Activated naive CD4-positive, alpha-beta T cell treated with Interleukin-2 at 50 U/mL for 16 hours (primary cell): ENCODE results near the gene UGT2B7.
"Not testable (repeated sequence)": the region's sequence is repeated elsewhere in the genome, so short reads cannot be mapped to it uniquely, and the experiment has no call there.

ENCODE experiments used
- DNase-seq: peaks from one replicate; pipeline ENCODE4 v3.0.0-alpha.2; 2020

The UGT2B7 gene

DNA sequence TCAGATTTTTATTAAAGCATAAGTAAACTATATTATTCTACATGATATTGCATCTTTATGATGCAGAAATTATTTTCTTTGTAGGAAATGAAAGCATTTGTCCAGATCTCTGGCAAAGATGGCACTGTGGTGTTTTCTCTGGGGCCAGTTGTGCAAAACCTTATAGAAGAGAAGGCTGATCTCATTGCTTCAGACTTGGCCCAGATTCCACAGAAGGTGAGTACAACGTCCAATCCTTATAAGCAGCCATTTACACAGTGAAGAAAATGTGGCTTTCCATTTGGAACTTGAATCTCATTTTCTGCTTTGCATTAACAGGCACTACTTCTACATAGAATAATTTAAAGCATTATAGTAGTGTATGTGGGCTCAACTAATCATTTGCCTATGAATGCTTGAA lies 6.9 kb upstream of the UGT2B7 start:
- no peak for DNase-seq

DNA sequence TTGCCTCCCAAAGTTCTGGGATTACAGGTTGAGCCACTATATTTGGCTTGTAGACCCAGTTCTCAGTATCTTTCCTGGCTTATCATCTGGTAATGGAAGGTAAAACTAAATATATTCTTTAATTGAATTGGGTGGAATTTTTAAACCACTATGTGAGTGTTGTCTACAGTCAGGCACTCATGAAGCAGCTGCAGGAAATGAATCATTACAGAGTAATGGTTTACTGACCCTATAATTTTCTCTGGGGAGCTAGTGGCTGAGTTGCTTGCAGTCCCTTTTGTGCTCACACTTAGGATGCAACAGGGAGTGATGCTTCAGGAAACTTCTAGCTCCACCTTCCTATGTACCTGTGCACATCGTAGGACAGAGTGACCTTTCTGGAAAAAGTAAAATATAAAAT lies 4.1 kb upstream of the UGT2B7 start:
- DNase-seq = no peak

DNA sequence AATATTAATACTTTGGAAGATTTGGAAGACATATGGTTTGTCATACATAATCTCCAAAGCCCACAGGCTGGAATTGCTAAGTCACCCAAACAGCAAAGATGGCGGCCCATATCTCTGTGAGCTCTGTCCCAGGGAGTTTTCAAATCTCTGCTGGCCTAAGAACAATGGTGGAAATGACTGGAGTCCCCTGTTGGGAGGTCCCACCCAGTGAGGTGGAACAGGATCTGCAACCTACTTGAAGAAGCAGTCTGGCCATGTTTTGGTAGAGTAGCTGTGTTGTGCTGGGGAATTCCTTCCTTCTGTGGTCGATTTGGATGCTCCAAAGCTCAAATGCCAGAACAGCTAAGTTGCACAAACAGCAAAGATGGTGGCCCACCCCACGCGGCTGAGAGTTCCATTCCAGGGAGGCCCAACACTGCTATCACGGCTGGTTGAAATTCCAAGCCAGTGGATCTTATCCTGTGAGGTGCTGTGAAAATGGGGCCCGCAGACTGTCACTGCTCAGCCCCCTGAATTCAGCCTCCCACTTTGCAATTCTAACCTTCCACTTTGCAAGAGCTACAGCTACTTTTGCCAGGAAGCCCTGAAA lies 3.2 kb upstream of the UGT2B7 start:
- no peak for DNase-seq

DNA sequence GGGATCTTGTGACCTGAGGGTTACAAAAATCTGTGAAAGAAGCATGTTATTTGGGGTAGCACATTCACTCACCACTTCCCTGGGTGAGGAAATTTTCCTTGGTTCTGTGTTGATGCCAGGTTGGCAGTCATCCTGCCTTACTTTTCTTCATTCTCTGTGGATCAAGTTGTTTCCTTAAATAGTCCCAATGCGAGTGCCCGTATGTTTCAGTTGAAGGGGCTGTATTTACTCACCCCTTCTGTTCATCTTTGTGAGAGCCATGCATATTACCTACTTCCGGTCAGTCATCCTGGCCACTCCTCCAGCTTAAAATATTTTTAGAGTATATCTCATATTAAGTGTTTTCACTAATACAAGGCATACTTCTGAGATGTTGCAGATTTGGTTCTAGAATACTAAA lies 2.6 kb upstream of the UGT2B7 start:
- no peak for DNase-seq

DNA sequence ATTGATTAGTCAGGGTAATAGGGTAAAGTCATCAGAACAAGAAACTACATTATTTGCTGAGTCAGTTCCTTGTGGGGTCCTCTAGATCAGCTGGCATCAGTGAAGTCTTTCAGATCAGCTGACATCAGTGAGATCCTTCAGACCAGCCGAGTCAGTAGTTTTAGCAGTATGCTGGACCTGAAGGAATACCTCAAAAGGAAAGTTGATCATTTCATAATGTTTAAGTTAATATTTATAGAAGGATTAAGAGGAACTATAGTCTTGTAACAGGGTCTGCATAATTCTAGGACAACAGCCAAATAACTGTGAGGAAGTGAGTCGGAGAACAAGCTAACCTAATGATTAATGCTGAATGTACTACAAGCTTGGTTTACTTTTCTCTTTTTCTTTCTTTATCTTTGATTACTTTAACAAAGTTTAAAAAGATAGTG lies 958 bp upstream of the UGT2B7 start:
- DNase-seq = no peak

DNA sequence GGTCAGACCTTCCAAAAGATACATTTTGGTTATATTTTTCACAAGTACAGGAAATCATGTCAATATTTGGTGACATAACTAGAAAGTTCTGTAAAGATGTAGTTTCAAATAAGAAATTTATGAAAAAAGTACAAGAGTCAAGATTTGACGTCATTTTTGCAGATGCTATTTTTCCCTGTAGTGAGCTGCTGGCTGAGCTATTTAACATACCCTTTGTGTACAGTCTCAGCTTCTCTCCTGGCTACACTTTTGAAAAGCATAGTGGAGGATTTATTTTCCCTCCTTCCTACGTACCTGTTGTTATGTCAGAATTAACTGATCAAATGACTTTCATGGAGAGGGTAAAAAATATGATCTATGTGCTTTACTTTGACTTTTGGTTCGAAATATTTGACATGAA lies 536 bp downstream of the UGT2B7 start:
- DNase-seq = no peak

DNA sequence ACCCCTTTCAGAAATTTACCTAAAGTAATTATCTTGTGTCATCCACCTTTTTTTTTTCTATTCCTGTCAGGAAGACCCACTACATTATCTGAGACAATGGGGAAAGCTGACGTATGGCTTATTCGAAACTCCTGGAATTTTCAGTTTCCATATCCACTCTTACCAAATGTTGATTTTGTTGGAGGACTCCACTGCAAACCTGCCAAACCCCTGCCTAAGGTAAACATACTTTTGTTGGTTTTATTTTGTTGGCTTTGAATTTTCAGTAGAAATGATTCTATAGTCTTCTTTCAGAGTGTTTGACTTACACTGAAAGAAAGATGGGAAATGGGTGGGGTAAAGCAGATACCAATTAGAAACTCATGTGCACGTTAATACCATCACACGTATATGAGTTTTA lies 2.2 kb downstream of the UGT2B7 start:
- no peak for DNase-seq

DNA sequence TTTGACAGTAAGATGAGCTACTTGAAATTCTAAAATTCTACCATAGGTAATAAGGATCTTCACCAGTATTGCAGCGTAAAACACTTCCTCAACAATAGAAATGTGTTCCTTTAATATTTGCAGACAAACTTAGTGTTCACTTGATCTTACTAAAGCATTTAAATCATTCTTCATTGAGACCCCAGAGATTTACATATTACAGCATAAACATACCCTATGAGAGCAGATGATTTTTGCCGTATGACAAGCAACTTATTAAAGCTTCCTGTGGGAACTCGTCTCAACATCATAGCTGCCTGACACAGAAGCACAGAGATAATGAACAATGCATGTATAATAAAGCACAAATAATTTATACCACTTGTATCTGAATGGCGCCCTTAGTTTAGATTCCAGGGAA lies 3.6 kb downstream of the UGT2B7 start:
- DNase-seq = no peak

DNA sequence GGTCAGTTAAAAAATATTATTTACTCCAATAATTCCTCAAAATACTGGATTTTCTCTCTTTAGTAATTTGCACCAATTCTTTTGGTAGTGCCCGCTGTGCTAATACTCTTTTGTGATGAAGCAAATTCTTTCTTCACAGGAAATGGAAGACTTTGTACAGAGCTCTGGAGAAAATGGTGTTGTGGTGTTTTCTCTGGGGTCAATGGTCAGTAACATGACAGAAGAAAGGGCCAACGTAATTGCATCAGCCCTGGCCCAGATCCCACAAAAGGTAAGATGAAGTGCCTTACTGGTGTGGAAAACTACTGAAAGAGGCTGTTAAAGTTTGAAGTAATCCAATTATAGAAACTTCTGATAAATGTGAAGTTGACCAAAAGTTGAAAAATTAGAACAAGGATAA lies 6.4 kb downstream of the UGT2B7 start:
- DNase-seq = not testable (repeated sequence)

DNA sequence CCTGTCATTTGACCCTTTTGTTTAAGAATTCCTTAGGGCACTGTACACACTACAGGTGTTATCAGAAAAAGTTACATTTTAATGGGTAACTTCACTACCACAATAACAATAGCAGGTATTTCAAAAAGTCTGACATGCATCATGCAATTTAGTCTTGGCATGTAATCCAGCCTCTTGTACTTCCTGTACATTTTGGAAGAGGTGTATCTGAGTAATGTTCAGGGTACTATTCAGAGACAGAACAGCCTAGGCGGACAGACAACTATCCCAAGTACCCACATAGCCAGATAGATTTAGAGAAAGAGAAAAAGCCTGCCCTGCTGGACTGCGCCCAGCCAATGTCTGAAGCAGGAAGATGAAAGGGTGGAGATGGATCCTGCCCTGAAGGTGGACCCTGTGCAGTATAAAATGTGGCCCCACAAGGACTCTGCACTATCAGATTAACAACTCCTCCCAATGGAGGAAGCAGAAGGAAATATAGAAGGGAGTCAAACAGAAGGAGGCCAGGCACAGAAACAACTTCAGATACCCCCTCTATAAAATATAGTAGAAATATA lies 8.5 kb downstream of the UGT2B7 start:
- no peak for DNase-seq

DNA sequence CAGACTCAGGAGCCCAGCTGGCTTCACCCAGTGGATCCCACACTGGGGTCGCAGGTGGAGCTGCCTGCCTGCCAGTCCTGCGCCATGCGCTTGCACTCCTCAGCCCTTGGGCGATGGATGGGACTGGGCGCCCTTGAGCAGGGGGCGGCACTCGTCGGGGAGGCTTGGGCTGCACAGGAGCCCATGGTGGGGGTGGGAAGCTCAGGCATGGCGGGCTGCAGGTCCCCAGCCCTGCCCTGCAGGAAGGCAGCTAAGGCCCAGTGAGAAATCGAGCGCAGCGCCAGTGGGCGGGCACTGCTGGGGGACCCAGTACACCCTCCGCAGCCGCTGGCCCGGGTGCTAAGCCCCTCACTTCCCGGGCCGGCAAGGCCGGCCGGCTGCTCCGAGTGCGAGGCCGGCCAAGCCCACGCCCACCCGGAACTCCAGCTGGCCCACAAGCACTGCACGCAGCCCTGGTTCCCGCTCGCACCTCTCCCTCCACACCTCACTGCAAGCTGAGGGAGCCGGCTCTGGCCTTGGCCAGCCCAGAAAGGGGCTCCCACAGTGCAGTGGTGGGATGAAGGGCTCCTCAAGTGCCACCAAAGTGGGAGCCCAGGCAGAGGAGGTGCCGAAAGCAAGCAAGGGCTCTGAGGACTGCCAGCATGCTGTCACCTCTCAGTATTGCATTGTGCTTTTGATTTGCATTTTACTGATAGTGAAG lies 19.0 kb downstream of the UGT2B7 start:
- DNase-seq = not testable (repeated sequence)

DNA sequence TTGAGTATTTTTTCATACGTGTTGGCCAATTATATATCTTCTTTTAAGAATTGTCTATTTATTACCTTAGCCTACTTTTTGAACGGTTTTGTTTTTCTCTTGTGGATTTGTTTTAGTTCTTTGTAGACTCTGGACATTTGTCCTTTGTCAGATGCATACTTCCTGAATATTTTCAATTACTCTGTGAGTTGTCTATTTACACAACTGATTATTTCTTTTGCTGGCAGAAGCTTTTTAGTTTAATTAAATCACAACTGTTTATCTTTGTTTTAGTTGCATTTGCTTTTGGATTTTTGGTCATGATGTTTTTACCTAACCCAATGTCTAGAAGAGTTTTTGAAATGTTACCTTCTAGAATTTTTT lies 19.6 kb downstream of the UGT2B7 start:
- no peak for DNase-seq

DNA sequence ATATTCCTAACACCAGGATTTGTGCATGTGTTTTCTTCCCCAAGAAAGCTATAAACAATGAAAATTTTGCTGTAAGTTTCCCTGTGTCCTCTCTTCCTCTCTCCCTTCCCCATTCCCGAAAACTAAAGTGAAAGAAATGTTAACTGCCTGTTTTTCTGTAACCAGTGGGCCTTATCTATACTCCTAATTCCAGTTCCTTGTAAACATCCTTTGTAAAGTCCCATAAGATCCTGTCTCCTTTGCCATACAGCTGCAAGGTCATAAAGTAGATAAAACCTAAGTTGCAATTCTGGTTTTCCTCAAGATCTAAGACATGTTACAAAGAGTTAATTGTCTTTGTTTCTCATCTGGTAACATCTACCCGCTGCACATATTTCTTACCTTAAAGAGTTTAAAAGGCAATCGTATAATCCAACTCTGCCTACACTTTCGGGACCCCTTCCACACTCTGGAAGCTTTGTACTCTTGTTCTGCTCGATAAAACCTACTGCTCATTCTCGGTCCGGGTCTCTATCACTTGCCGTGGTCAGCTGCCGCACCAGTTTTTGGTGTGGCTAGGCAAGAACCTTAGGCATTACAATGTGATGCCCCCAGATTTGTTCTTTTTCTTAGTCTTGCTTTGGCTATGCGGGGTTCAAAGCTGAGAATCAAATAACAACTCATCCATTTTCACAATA lies 20.5 kb downstream of the UGT2B7 start:
- DNase-seq = no peak

DNA sequence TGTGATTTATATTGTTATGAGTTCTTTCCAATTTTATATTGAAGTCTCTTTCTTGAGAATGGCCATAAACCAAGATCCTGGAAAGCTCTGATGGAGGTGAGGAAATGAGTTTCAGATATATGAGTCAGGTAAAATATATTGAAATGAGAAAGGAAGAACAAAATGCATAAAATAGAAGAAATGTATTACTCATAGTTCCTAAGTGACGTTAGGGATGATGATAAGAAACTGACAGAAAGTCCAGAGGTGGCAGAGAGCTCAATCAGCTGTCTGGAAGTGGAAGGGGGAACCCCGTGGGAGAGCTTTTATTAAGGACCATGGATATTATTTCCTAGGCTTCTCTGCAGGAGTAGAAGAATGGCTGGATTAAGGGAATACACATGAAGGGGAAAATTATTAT lies 24.6 kb downstream of the UGT2B7 start:
- DNase-seq = no peak

DNA sequence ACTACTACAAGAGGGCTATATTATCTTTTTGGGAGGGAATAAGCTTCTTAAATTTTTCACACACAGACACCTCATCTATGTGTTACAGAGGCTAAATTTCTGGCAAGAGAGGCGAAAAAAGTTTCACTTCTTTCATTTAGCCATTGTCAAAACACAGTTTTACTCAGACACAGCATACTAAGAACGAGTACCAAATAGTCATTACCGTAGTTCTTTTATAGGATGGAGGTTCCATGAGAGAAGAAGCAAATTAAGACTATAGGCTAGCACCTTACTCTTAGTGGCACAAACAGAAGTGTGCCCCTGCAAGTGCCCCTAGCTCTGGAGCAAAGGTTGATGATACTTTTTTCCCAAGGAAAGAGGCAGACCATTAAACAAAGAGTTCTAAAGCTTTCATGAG lies 26.2 kb downstream of the UGT2B7 start:
- no peak for DNase-seq

DNA sequence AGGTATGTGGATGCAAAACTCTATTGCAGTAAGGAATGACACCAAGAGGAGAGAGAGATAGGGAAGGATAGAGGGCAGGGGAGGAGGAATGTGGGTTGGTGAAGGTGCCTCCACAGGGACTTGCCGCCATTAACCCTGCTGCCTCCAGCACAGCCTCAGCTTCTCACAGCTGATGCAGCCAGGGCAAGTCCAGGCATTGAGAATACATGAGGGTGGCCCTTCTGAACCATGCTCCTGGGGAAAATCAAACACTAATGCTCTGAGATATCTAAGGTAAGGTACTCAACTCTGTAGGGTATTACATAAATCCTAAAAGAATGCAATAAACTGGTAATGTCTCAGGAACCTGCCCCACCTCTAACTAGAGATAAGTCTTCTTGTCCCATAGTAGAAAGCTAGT lies 28.7 kb downstream of the UGT2B7 start:
- DNase-seq = no peak

DNA sequence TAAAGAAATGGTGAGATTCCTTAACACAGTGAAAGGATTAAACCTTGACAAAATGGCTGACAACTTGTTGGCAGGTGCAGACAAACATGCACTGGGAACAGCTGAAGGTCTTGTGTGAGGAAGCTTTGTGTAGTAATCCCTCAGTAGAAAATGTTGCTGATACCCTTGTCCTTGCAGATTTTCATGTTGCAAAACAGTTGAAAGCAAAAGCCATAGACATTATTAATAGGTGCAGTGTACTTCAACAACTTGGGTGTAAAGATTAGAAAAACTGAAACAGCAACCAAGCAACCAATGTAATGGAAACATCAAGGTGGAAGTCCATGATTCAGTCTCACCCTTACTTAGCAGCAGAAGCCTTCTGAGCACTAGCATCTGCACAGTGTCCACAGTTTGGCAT lies 29.8 kb downstream of the UGT2B7 start:
- DNase-seq = no peak

DNA sequence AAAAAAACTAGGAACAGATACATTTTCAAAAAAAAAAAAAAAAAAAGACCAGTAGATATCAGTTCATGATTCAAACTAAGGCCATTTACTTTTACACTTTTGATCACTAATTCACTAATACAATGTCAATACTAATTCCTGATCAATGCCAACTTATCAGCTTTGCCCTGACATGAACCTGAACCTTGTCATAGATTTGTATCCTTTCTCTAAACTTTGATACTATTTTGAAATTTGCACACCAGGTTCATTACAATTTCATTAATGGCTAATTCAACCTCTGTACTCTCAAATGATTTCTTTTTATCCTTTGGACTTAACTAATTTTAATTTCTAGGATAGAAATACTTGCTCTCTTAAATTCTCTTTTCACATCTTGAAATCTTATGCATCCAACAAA lies 37.7 kb downstream of the UGT2B7 start:
- no peak for DNase-seq

DNA sequence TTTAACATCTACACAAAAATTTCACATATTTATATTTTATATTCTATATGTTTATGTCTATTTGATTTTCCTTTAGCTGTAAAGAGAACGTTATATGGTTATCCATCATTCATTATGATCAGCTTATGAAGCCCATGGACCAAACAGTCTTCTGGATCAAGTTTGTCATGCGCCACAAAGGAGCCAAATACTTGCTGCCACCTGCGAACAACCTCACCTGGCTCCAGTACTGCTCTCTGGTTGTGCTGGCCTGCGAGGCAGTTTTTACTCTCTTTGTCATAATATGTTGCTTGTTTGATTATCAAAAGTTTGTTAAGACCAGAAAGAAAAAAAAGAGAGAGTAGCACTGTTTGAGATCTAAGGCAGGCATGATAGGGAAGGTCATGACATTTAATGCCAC lies 38.2 kb downstream of the UGT2B7 start:
- no peak for DNase-seq

DNA sequence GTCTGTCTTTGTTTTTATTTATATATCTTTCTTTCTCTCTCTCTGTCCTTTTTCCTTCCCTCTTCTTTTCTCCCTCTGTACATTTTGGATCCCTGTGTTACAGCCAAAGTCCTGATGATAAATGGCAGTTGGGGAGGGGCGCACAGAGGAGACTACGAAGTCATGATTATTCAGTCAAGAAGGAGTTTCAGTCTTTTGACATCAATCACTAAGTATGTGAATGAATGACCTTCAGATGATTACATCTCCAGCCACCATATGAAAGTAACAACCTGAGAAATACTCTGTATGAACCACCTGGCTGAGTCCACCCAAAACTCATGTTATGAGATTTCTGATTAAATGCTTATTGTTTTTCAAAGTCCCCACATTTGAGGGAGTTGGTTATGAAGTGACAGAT lies 45.0 kb downstream of the UGT2B7 start:
- DNase-seq = no peak

DNA sequence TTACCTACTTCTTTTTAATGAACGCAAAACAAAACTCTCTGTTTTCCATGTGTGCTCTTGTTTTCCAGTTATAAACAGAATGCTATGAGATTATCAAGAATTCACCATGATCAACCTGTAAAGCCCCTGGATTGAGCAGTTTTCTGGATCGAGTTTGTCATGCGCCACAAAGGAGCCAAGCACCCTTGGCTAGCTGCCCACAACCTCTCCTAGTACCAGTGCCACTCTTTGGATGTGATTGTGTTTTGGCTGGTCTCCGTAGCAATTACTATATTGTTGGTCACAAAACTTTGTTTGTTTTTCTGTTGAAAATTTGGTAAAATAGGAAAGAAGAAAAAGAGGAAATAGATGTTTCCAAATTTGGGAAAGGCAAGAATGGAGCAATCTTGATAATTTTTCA lies 51.1 kb downstream of the UGT2B7 start:
- no peak for DNase-seq

DNA sequence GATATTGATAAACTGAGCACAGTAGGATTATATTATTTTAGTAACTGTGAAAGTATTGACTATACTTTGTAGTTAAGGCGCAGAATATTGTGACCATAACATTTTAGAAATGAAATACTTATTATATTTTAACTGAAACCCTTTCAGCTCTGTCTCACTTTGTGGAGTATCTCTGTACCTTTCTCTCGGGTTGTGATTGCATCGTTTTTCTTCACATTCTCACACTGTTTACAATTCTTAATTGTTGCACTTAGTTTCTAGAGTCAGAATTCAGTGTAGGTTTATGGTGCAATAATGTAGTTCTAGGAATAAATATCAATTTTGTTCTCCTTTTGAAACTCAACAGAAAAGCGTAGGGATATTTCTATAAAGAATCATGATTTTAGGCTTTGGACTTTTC lies 57.7 kb downstream of the UGT2B7 start:
- DNase-seq = no peak

DNA sequence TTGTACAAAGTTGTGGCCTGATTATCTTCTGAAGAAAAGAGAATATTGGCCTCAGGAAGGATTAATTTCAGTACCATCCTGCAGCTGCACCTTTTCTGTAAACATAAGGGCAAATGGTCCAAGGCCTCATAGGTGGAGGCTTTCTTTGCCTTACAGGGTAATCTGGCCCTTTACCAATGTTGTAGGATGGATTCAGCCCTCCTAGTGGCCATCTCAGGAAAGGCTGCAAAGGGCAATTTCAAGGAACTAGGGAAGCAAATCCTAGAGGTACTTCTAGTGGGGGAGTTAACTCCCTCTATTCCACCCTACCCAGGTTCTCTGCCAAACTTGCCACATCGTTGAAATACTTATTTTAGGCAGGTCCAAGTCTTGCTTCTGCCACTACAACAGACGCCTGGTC lies 60.6 kb downstream of the UGT2B7 start:
- no peak for DNase-seq
